ENCODE measurements around the gene OVOL3. TPM values are rescaled to one million over a fixed set of nuclear protein-coding genes. Genes with fewer than 3 reads are reported as not detected.
"Not testable (repeated sequence)": the region's sequence is repeated elsewhere in the genome, so short reads cannot be mapped to it uniquely, and the experiment has no call there.

Gene OVOL3
- total RNA-seq, 2 donors from 2014 or later: not detected

DNA sequence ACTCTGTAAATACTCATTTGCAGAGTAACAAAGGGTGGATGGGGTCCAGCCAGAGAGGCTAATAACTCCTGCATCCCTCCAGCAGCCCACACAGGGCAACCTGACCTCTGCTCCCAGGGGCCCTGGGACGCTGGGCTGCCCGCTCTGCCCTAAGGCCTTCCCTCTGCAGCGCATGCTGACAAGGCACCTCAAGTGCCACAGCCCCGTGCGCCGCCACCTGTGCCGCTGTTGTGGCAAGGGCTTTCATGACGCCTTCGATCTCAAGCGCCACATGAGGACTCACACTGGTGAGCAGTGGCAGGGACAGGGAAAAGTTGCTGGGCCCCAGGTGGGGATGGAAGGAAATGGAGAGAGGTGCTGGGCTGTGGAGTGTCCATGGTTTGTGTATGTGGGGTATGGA, 1.7 kb downstream of the OVOL3 start:
- H3K27ac Mint-ChIP-seq: peak overlapping the region; percentile 99
- peaks cover 62% of the 10 kb centered on the region for H3K36me3 Mint-ChIP-seq (ENCODE audit: low read depth)
- H3K4me1 Mint-ChIP-seq: peaks cover 13% of the 10 kb centered on the region
- peak overlapping the region; percentile 97 for H3K4me3 Mint-ChIP-seq
- H3K9me3 Mint-ChIP-seq: no peaks in the 10 kb centered on the region
- ATAC-seq (replicated peaks): no peak
- no peaks in the 10 kb centered on the region for H3K27me3 Mint-ChIP-seq

DNA sequence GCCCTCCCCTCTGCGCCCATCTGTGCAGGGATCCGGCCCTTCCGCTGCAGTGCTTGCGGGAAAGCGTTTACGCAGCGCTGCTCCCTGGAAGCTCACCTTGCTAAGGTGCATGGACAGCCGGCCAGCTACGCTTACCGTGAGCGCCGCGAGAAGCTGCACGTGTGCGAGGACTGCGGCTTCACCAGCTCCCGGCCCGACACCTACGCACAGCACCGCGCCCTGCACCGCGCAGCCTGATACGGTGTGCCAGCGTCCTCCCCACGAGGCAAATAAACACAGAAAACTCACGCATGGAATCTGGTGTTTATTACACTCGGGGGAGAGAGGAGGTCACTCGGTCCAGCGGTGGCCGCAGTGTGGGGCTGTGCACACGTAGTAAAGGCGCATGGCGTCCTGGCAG, 2.5 kb downstream of the OVOL3 start:
- Mint-ChIP-seq H3K27ac (peak overlapping the region; percentile 99), H3K36me3 (ENCODE audit: low read depth) (peaks cover 69% of the 10 kb centered on the region)
- ATAC-seq (replicated peaks): no peak

DNA sequence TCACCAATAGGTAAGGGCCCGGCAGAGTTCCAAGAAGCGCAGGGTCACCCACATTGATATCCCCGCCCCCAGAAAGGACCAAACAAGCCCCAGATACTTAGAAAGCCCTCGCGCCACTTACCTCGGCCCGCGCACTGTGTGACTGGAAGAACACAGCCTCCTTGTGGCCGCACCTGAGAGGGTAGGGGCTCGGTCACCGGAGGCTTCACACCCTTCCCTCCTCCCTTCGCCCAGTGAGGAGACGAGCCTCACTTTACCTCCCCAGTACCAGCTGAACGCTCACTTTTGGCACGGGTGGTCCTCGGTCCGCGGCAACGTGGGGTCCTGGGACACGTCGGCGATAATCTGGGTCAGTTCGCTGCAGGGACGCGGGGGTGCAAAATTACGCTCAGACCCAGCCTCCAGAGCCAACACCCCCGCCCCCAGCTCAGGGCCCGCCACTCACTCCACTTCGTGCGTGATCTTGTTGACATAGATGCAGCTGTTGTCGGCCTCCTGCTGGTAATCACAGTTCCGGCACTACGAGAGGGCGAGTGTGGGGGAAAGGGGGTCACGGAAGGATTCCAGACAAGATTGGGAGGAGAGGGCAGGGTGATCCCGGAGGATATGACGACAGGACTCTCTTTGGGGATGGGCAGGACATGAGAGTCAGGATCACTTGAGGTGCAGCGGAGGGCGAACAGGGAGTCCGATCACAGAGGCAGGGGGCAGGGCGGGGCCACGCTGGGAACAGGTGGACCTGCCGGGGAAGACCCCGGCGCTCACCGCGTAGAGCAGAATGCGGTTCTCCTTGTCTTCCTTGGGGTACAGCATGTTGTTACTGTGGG, 3.2 kb downstream of the OVOL3 start:
- no peaks in the 10 kb centered on the region for H3K27me3 Mint-ChIP-seq
- no peak for ATAC-seq (replicated peaks)
- peak overlapping the region; percentile 99 for H3K27ac Mint-ChIP-seq
- H3K9me3 Mint-ChIP-seq: no peaks in the 10 kb centered on the region
- peaks cover 76% of the 10 kb centered on the region for H3K36me3 Mint-ChIP-seq (ENCODE audit: low read depth)
- H3K4me1 Mint-ChIP-seq: peaks cover 19% of the 10 kb centered on the region
- H3K4me3 Mint-ChIP-seq: peak overlapping the region; percentile 97

More for the DNA sequence above, 2.5 kb downstream of the OVOL3 start:
- H3K9me3 Mint-ChIP-seq: no peaks in the 10 kb centered on the region
- peaks cover 19% of the 10 kb centered on the region for H3K4me1 Mint-ChIP-seq
- no peaks in the 10 kb centered on the region for H3K27me3 Mint-ChIP-seq
- H3K4me3 Mint-ChIP-seq: peak overlapping the region; percentile 97

DNA sequence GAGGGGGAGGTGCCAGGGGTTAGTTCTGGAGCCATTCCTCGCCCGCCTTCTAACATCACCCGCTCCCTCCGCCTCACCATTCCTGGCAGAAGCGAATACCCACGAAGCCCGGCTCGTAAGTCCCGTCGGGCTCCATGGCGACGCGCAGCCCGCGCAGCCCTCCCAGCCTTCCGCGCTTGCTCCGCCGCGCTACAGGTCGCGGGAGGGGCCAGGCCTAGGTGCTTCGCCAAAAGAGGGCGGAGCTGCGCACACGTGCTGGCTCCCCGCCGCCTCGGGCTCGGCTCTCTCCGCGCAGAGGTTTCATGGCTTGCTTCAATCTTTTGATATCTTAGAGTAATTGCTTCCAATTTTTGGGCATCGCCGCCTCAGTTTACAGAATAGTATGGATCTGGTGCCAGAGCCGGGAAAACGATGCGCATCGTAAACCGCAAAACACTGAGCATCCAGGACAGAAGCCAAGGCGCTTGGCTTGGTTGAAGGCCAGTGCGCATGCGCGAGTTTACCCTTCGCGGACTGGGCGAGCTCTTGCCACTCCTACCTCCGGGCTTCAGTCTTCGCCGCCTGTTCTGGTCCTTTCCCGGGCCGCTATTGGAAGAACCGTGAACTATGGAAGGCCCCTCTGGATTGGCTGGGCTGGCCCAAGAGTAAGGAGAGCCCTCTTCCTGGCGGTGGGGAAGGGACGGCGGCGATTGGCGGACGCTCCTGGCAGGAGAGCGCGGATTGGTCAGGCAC, 3.9 kb downstream of the OVOL3 start, which contains the start of gene POLR2I:
TSS of gene POLR2I (minus strand) at position 155 of the 732 bp plus-strand sequence. CDS start at position 136, 19 bp downstream.
- ATAC-seq (replicated peaks): peak; percentile 91
- Mint-ChIP-seq H3K4me1 (peaks cover 21% of the 10 kb centered on the region), H3K4me3 (peak within 1 kb of the TSS; percentile 97), H3K27me3 (no peaks in the 10 kb centered on the region), H3K27ac (peak within 1 kb of the TSS; percentile 99), H3K36me3 (ENCODE audit: low read depth) (peaks cover 84% of the 10 kb centered on the region), H3K9me3 (no peaks in the 10 kb centered on the region)

DNA sequence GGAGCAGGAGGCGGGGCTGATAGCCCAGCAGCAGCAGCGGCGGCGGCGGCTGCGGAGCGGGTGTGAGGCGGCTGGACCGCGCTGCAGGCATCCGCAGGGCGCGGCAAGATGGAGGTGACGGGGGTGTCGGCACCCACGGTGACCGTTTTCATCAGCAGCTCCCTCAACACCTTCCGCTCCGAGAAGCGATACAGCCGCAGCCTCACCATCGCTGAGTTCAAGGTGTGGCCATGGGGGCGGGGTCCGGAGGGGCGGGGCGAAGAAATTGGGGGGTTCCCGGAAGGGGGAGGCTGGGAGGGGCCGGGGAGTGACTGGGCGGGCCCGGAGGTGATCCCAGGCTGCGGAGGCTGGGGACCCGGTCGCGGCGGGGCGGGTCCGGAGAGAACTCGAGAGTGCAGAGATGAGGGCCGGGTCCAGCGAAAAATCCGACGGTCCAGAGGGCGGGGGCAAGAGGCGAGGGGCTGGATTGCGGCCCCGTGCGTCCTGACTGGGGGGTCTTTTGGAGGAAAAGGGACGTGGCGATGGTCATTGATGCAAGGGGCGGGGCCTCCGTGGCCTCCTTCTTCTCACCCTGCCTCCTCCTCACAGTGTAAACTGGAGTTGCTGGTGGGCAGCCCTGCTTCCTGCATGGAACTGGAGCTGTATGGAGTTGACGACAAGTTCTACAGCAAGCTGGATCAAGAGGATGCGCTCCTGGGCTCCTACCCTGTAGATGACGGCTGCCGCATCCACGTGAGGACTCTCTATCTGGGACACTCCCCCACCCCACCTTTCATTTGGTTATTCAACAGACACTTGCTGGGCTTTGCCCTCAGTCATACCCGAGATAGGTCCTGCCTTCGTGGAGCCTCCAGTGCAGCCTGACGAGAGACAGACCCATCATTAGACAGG, 4.8 kb downstream of the OVOL3 start, which contains the start of gene TBCB:
TSS of gene TBCB (plus strand) at position 16 of the 891 bp plus-strand sequence. CDS start at position 109, 93 bp downstream.
- no peaks in the 10 kb centered on the region for H3K9me3 Mint-ChIP-seq
- peaks cover 92% of the 10 kb centered on the region for H3K36me3 Mint-ChIP-seq (ENCODE audit: low read depth)
- ATAC-seq (replicated peaks): peak; percentile 68
- H3K4me3 Mint-ChIP-seq: peak within 1 kb of the TSS; percentile 97
- H3K4me1 Mint-ChIP-seq: peaks cover 24% of the 10 kb centered on the region
- H3K27ac Mint-ChIP-seq: peak within 1 kb of the TSS; percentile 99
- no peaks in the 10 kb centered on the region for H3K27me3 Mint-ChIP-seq

DNA sequence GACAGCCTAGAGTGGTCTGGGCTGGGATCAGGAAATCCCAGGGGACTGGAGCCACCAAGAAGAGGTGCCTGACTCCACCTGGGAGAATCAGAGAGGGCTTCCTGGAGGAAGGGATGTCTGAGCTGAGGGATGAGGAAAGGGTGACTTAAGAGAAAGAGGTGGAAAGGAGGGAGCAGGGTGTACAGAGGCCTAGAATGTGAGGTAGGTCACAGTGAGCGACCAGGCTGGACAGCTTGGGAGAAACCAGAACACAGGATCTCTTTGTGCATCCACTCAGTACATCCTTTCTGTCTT, 5.3 kb downstream of the OVOL3 start:
- Mint-ChIP-seq H3K36me3 (ENCODE audit: low read depth) (peaks cover 97% of the 10 kb centered on the region), H3K4me1 (peaks cover 24% of the 10 kb centered on the region), H3K27ac (peak overlapping the region; percentile 99), H3K27me3 (no peaks in the 10 kb centered on the region), H3K4me3 (peak overlapping the region; percentile 97), H3K9me3 (no peaks in the 10 kb centered on the region)
- no peak for ATAC-seq (replicated peaks)

DNA sequence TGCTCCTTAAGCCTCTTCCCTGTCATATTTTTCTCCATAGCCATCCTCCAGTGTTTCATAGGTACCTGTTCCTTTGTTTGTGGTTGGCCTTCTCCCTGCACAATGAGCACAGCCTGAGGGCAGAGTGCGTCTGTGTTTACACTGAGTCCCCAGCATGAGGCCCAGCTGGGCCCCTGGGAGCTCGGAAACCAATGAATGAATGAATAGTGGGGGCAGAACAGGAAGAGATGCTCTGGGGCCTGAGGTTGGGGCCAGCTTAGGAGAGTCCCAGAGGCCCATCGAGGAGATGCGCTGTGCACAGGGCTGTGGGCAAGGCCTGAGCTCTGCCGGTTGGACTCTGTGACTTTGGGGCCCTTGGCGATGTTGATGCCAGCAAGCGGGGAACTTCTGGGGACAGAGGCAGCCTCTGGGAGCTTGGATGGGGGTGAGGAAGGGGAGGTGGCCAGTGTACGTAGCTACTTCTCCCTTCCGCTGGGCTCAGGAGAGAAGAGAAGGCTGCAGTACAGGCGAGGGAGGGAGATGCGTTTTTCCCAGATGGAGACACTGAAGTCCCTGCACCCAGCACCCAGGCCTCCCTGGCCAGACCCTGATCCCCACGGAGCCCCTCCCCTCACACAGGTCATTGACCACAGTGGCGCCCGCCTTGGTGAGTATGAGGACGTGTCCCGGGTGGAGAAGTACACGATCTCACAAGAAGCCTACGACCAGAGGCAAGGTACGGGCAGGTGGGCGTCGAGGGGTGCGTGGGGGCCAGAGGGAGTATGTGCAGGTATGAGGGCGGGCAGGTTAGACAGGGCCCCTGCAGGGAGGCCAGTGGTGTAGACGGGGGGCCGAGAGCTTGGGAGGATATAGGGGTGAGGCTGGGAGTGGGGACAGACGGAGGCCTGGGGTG, 9.4 kb downstream of the OVOL3 start:
- no peaks in the 10 kb centered on the region for H3K9me3 Mint-ChIP-seq
- peaks cover 16% of the 10 kb centered on the region for H3K4me1 Mint-ChIP-seq
- peaks cover 93% of the 10 kb centered on the region for H3K36me3 Mint-ChIP-seq (ENCODE audit: low read depth)
- H3K4me3 Mint-ChIP-seq: no peak overlapping the region
- H3K27me3 Mint-ChIP-seq: no peaks in the 10 kb centered on the region
- H3K27ac Mint-ChIP-seq: peak overlapping the region; percentile 4
- no peak for ATAC-seq (replicated peaks)

DNA sequence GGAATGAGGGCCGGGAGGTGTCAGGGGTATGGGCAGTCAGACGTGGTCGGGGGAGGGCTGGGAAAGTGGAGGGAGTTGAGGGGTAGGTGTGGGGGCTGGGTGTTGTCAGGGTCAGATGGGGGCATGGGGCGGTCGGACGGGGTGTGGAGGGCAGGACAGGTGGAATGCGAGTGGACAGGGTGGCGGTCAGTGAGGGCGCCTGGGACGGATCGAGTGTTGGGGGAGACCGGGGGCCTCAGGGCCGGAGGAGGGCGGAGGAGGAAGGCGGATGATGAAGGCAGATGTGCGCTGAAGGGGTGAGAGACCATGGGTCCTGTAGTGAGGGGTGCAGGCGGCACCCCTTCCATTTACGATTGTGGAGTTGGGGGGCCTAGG, 10.0 kb downstream of the OVOL3 start:
- Mint-ChIP-seq H3K9me3 (no peaks in the 10 kb centered on the region), H3K4me3 (no peak overlapping the region), H3K4me1 (peaks cover 16% of the 10 kb centered on the region), H3K36me3 (ENCODE audit: low read depth) (peaks cover 96% of the 10 kb centered on the region), H3K27me3 (no peaks in the 10 kb centered on the region), H3K27ac (no peak overlapping the region)
- no peak for ATAC-seq (replicated peaks)

DNA sequence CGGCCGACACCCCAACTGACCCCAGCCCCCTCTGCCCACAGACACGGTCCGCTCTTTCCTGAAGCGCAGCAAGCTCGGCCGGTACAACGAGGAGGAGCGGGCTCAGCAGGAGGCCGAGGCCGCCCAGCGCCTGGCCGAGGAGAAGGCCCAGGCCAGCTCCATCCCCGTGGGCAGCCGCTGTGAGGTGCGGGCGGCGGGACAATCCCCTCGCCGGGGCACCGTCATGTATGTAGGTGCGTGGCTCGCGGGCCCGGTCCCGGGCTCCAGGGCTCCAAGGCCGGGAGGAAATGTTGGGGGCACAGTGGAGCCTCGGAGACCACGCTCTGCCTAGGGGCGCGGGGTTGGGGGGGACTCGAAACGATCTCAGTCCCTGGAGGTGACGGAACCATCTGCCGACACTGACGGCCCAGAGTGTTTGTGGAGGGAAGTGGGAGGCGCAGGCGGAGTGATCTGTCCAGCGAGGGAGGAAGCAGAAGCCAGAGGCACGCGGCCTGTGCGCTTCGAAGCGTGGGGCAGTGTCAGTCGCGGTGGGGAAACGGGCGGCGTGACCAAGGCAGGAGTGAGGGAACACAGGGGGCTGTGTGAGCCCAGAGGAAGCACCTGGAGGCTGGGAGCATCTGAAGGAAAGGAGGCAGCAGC, 10.7 kb downstream of the OVOL3 start:
- Mint-ChIP-seq H3K4me3 (no peak overlapping the region), H3K36me3 (ENCODE audit: low read depth) (peaks cover 91% of the 10 kb centered on the region), H3K4me1 (peaks cover 16% of the 10 kb centered on the region), H3K27me3 (no peaks in the 10 kb centered on the region), H3K27ac (no peak overlapping the region), H3K9me3 (no peaks in the 10 kb centered on the region)
- no peak for ATAC-seq (replicated peaks)

DNA sequence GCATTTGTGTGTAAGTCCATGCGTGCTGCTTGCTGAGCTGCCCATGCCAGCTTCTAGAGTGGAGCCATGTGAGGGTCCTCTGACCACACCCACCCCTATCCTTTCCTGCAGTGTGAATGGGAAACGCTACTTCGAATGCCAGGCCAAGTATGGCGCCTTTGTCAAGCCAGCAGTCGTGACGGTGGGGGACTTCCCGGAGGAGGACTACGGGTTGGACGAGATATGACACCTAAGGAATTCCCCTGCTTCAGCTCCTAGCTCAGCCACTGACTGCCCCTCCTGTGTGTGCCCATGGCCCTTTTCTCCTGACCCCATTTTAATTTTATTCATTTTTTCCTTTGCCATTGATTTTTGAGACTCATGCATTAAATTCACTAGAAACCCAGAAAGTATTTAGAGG, 14.6 kb downstream of the OVOL3 start:
- ATAC-seq (replicated peaks): peak; percentile 37
- Mint-ChIP-seq H3K4me1 (peaks cover 5% of the 10 kb centered on the region), H3K36me3 (ENCODE audit: low read depth) (peaks cover 51% of the 10 kb centered on the region), H3K4me3 (peak overlapping the region; percentile 26), H3K9me3 (no peaks in the 10 kb centered on the region), H3K27ac (peak overlapping the region; percentile 82), H3K27me3 (no peaks in the 10 kb centered on the region)

DNA sequence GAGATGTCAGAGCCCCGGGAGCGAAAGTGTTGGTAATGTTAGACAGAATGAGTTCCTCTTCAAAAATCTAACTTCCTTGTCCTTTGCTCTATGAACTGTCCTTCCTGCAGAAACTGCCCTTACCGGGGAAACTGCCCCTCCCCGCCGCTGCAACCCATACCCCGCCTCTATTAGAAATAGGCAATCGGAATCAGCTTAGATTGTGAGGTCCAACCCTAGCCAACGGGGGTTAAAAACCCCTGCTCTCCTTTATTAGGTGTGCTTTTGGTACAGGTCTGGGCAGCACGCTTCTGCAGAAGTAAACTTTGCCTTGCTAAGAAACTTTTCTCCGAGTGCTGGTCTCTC, 17.4 kb downstream of the OVOL3 start:
- H3K4me1 Mint-ChIP-seq: peaks cover 9% of the 10 kb centered on the region
- H3K4me3 Mint-ChIP-seq: peak overlapping the region; percentile 87
- no peak for ATAC-seq (replicated peaks)
- peaks cover 26% of the 10 kb centered on the region for H3K36me3 Mint-ChIP-seq (ENCODE audit: low read depth)
- peak overlapping the region; percentile 83 for H3K27ac Mint-ChIP-seq
- no peaks in the 10 kb centered on the region for H3K27me3 Mint-ChIP-seq
- no peaks in the 10 kb centered on the region for H3K9me3 Mint-ChIP-seq

DNA sequence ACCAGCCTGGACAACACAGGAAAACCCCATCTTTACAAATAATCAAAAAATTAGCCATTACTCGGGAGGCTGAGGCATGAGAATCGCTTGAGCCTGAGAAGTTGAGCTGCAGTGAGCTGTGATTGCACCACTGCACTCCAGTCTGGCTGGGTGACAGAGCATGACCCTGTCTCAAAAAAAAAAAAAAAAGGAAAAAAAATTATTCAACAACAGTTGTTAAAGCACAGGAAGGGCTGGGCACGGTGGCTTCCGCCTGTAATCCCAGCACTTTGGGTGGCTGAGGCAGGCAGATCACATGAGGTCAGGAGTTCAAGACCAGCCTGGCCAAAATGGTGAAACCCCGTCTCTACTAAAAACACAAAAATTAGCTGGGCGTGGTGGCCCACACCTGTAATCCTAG, 20.3 kb downstream of the OVOL3 start:
- H3K4me3 Mint-ChIP-seq; H3K27me3 Mint-ChIP-seq; H3K27ac Mint-ChIP-seq; ATAC-seq (replicated peaks); H3K4me1 Mint-ChIP-seq; H3K9me3 Mint-ChIP-seq; H3K36me3 Mint-ChIP-seq (ENCODE audit: low read depth): not testable (repeated sequence)

DNA sequence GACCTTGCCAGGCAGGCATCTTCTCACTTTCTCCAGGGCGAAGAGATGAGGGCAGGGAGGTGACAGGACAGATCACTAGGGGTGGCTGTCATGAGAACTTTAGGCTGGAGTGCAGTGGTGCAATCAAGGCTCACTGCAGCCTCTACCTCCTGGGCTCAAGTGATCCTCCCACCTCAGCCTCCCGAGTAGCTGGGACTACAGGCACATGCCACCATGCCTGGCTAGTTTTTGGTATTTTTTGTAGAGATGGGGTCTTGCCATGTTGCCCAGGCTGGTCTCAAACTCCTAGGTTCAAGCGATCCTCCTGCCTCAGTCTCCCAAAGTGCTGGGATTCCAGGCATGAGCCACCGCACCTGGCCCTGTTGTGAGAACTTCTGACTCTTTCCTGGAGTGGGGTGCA, 23.9 kb downstream of the OVOL3 start:
- ATAC-seq (replicated peaks); H3K9me3 Mint-ChIP-seq; H3K36me3 Mint-ChIP-seq (ENCODE audit: low read depth); H3K4me3 Mint-ChIP-seq; H3K27ac Mint-ChIP-seq; H3K27me3 Mint-ChIP-seq: not testable (repeated sequence)
- peaks cover 12% of the 10 kb centered on the region for H3K4me1 Mint-ChIP-seq

Measured in activated T-helper 17 cell treated with anti-CD3 and anti-CD28 coated beads, Interleukin-2, amount 50 U/mL, for 72 hours (primary cell).